Measurements from ENCODE around the gene CLCN1.
"Not testable (repeated sequence)": the region's sequence is repeated elsewhere in the genome, so short reads cannot be mapped to it uniquely, and the experiment has no call there.

CLCN1 gene

DNA sequence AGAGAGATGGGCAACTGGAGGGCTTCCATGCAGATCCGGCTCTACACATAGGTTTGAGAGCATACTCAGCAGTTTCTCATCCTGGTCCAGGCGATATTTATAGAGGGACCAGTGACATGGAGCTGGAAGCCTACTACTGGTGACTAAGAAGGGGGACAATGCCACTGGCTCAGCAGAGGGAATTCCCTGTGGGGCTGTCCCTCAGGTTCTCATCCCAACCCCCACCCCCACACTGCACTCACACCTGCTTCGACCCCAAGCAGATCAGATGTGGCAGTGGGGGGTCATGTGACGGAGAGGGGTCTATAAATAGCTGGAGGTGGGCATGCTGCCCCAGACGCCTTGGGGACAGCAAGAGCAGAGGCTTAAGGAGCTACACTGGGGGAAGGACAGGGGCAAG, at the start of gene CLCN1:
TSS of gene CLCN1 (plus strand) at position 336 of the 400 bp plus-strand sequence. CDS start 102 bp downstream, outside the sequence.
- H3K27ac ChIP-seq: no peak within 1 kb of the TSS
- no peak for DNase-seq (ENCODE audit: low read depth, low spot score)

DNA sequence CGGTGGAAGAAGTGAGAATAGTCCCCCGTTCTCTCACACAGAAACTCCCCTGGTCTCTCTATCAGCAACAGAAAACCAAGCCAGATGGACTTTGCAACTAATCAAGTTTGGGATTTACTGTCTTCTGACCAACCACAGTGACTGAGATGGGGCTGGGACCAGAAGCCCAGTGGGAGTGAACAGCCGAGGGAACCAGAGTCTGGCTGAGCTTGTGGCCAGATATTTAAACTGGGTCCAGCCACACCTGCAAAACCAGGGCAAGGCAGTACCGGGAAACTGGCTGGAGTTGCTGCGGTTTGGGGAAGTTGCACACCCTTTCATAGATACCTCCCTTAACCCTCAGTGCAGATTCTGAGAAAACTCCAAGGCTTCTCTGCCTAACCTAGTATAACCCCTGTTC, 46.7 kb upstream of the CLCN1 start:
- H3K27ac ChIP-seq: no peak overlapping the region
- no peak for DNase-seq (ENCODE audit: low read depth, low spot score)

DNA sequence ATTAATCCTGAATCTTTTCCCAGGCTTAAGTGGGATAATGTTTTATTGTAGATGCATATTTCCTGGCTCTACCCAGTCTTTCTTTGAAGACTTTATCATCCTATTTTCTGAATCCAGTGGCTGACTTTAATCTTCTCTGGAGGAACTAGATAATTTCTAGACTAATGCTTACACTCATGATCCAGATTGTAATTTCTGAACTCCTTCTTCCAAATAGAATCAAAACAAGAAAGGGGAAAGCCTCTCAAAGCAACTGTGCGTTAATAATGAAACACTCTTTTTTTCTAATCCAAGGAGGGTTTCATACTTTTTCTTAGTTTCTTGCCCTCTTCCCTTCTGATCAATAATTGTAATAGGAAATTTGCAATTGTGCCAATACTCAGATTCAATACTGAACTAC, 44.7 kb upstream of the CLCN1 start:
- no peak overlapping the region for H3K27ac ChIP-seq
- DNase-seq (ENCODE audit: low read depth, low spot score): no peak

DNA sequence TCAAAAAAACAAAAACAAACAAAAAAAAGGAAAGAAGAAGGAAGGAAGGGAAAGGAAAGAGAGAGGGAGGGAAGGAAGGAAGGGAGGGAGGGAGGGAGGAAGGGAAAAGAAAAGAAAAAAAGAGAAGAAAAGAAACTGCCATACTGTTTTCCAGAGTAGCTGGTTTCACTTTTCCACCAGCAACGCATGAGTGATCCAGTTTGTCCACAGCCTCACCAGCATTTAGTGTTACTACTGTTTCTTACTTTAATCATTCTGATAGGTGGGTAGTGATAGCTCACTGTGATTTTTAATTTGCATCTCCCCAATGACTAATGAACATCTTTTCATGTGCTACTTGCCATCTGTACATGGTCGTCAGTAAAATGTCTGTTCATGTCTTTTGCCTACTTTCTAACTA, 43.0 kb upstream of the CLCN1 start:
- H3K27ac ChIP-seq: no peak overlapping the region
- DNase-seq (ENCODE audit: low read depth, low spot score): no peak

DNA sequence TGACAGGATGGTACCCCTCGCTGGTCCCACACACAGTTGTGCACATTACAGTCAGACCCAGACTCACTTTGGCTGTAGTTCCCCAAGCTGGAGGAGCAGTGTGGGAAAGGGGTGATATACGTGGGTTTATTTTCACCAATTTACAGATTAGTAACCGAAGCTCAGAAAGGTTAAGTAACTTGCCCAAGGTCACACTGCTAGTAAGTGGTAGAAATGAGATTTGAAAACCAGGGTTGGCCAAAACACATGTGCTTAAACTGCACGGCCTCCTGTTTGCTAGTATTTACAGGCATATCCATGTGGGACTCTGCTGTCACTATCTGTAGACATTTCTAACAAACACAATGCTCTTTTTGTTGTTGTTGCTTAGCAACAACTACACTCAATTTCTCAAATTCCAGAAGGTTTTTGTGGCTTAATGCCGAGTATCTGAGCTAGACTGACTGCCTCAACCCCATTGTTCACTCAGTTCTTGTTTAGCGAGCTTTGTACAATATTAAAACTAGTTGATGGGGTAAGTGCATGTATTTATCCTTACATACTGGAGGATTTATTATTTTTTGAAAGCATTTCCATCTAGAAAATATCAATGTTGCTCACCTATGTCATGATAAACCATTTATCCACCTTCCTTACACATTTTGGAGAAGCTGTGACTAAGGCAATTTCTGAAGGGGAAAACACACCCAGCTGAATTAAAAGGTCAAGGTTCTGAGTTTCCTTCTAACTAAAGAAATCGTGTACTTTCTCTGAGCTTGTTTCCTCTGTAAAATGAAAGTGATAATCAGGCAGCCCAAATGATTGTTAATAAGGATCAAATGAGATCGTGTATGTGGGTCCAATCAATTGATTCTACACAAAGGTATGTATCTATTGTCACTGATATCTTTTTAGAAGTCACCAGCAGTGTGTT, 36.5 kb upstream of the CLCN1 start:
- H3K27ac ChIP-seq: peak overlapping the region; percentile 18
- DNase-seq (ENCODE audit: low read depth, low spot score): no peak

DNA sequence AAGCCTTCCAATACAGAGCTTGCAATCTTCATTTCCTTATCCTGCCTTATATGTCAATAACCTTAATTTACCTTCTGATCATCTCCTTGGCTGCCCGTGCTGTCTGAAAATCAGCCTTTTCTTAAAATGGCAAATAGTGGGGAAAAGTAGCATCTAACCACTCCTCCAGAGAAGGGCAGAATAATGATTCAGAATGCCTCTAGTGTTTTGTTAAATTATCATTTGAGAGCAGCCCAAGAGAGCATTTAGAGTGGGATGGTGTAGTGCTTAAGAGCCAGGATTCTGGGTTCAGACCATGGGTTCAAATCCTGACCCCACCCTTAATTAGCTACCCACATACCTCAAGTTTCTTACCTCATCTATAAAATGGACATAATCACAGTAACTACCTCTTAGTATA, 35.8 kb upstream of the CLCN1 start:
- H3K27ac ChIP-seq: no peak overlapping the region
- DNase-seq (ENCODE audit: low read depth, low spot score): no peak

DNA sequence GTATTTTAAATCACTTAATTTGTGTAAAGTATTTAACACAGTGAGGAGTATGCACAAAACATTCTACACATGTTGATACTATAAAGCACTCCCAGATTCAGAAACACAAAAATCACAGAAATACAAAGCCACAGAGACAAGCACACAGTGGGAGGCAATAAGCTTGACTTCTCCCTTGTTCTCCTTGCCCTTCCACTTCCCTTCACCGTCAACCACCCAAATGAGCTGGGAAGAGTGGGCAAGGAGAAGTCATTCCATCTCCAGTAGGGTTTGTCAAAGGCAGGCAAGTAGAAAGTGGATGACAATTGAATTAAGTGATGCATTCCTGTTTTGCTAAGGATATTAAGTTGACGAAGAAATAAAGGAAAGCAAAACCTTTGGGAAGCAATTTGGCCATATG, 35.3 kb upstream of the CLCN1 start:
- H3K27ac ChIP-seq: no peak overlapping the region
- no peak for DNase-seq (ENCODE audit: low read depth, low spot score)

DNA sequence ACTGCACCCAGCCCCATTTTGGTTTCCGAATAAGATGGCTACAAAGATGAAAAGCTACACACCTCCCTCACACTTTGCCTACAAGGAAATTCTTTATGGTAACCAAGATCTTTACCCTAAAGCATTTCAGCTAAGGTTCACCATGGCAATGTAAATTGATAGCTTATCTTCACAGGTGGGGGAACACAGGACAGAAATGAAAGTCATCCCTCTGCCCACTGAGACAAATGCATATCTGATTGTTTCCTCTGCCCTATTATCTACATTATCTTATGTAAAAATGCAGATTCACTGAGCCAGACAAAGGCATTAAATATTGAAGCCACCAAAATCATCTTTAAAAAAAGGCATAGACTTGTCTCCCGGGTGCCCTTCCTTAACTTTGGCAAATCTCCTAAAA, 34.4 kb upstream of the CLCN1 start:
- no peak for DNase-seq (ENCODE audit: low read depth, low spot score)
- H3K27ac ChIP-seq: no peak overlapping the region

DNA sequence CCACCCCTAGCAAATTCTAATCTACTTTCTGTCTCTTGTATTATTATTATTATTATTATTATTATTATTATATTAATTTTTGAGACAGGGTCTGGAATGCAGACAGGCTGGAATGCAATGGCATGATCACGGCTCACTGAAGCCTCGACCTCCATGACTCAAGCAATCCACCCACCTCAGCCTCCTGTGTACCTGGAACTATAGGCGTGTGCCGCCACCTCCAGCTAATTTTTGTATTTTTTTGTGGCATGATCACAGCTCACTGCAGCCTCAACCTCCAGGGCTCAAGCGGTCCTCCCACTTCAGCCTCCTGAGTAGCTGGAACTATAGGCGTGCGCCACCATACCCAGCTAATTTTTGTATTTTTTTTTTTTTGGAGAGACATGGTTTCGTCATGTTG, 33.8 kb upstream of the CLCN1 start:
- DNase-seq (ENCODE audit: low read depth, low spot score): no peak
- H3K27ac ChIP-seq: no peak overlapping the region

DNA sequence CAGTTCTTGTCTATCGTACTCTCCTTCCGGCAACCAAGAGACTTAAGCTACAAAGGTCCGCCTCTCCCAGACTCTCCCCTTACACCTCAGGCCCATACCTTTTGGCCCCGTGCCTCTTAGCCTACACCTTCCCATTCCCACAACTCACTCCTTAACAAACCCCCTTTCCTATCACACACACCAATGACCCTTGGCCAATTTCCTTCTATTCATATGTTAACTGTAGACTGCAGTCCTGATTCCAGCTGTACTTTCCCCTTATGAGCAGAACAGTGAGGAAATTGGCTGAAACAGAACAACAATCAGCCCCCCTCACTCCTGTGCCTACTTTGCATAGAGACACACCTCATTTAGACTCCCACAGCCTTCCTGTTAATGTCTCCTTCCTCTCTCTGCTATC, 32.5 kb upstream of the CLCN1 start:
- DNase-seq (ENCODE audit: low read depth, low spot score): no peak
- H3K27ac ChIP-seq: no peak overlapping the region

DNA sequence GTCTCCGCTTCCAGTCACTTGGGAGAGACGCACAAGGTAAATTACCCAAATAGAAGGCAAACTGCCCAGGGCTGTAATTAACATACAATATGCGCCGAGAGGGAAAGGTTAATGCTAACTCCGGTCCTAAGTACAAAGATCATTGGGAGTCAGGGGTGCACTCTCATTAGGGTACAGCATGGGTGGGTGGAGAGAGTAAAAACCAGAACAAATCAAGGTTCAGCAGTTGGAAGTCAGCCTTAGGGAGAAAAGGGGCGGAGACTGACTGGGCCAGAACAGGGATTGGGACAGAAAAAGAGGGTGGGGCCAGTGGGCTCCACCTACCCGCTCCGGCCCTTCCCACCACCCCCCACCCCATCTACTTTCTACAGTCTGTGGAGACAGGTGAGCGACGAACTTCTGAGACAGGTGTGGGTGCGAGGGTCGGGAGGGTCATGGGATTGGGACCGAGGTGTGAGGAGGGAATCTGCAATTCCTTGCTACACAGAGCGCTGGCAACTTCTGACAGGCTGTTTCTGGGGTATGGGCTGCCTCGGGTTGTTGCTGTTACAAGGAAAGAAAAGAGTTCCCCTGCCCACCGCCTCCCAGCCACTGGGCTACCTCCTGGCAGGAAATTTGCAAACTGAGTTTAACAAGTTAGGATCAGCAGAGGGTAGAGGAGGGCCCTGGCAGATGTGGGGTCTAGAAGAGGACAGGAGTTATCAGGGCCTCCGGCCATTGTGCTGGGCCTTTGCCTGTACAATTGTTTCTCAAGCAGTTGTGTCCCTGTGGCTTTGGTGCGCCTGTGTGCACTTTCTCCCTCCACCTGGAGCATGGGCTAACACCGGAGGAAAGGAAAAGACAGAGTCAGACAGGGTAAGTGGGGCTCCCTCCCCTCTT, 31.1 kb upstream of the CLCN1 start, which contains the start of gene TMEM139:
TSS of gene TMEM139 (plus strand) at position 368 of the 879 bp plus-strand sequence. CDS start 1,000 bp downstream, outside the sequence.
- DNase-seq (ENCODE audit: low read depth, low spot score): no peak
- H3K27ac ChIP-seq: peak within 1 kb of the TSS; percentile 84

DNA sequence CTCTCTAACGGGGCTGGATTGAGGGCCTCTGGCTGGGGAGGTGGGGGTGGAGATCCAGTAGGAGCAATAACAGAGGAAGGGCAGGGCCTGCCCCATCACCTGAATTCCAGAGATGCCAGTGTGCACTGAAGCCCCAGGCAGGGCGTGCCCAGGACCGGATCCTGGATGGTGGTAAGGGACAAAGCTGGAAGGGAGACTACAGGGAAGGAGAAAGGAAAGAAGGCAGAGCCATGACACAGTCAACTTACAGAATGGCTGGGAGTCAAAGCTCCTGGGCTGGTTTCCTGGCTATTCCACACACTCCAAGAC, 30.5 kb upstream of the CLCN1 start:
- peak overlapping the region; percentile 84 for H3K27ac ChIP-seq
- no peak for DNase-seq (ENCODE audit: low read depth, low spot score)

DNA sequence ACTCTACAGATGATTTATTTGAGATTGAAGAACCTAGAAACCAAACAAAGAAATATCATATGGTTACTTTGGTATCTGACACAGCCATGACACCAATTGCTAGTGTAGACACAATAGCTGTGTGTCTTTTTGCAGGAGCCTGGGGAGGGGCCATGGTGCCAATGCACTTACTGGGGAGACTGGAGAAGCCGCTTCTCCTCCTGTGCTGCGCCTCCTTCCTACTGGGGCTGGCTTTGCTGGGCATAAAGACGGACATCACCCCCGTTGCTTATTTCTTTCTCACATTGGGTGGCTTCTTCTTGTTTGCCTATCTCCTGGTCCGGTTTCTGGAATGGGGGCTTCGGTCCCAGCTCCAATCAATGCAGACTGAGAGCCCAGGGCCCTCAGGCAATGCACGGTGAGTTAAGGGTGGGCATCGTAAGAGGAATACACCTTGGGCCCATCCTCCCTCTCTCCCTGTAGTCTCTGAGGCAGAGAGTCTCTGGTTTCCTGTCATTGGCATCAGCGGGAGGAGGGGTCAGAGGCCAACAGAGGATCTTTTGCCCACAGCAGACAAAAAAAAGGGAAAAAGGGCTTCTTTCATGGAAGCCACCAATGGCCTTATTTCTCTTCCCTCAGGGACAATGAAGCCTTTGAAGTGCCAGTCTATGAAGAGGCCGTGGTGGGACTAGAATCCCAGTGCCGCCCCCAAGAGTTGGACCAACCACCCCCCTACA, 29.9 kb upstream of the CLCN1 start:
- peak overlapping the region; percentile 84 for H3K27ac ChIP-seq
- DNase-seq (ENCODE audit: low read depth, low spot score): no peak

DNA sequence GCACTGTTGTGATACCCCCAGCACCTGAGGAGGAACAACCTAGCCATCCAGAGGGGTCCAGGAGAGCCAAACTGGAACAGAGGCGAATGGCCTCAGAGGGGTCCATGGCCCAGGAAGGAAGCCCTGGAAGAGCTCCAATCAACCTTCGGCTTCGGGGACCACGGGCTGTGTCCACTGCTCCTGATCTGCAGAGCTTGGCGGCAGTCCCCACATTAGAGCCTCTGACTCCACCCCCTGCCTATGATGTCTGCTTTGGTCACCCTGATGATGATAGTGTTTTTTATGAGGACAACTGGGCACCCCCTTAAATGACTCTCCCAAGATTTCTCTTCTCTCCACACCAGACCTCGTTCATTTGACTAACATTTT, 29.4 kb upstream of the CLCN1 start:
- no peak for DNase-seq (ENCODE audit: low read depth, low spot score)
- peak overlapping the region; percentile 84 for H3K27ac ChIP-seq

DNA sequence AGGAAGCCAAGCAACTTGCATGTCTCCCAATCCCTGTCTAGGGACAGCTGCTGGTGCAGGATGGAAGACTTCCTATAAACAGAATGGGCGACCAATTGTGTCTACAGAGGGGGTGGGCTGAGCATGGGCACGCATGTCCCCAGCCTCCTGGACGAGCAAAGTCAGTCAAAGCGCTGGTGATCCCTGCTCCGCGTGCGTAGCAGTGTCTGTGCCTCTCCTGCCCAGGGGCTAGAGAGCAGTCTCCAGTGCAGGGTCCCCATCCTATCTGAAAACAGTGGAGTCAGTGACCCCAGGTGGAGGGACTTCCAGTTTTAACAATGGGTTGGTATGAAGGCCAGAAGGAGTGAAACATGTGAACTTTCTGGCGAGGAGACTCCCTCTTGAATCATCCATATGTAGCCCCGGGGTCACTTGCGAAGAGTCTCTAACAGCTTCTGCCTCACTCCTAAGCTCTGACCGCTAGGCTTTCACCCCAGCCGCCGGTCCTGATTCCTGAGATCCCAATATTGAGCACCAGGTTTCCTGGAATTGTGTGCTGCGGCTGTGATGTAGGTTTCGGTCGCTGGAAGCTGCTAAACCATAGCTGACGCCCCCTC, 28.5 kb upstream of the CLCN1 start:
- DNase-seq (ENCODE audit: low read depth, low spot score): no peak
- H3K27ac ChIP-seq: no peak overlapping the region

DNA sequence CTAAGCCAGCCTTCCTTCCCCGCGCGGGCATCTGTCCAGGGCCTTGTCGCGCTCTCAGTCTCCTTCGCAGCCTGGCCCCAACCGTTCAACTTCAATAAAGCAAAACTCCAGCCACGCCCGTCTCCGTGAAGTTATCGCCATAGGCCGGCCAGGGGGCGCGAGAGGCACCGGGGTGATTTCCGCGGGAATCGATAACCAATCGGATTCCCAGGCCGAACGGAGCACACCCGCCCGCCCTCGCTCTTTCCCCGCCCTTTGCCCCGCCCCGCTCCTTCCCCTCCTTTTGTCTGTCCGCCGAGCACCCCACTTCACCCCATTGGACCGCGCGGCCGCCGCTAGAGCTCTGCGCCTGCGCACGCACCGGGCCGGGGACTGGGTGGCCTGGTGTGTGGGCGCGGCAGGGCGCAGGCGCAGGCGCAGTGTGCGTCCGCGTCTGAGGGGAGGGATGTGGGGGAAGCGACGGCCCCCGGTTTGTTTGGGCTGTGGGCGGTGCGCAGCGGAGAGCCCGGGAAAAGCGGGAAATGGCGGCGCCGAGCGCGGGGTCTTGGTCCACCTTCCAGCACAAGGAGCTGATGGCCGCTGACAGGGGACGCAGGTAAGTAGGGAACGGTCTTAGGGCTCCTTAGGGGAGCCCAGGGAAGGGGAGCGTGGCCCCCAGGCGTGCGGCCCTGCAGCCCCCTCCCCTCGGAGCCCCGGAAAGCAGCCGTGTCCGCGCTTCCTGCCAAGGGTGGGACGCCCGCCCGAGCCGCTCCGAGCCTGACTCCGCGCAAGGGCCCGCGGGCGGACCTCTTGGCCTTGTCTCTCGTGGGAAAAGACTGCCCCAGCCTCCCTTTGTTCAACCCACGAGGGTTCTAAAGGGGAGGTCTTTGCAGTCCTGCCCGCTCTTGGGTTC, 27.7 kb upstream of the CLCN1 start, which contains the start of gene CASP2:
TSS of gene CASP2 (plus strand) at position 417 of the 892 bp plus-strand sequence. CDS start at position 522, 105 bp downstream.
- peak within 1 kb of the TSS; percentile 69 for H3K27ac ChIP-seq
- peak; percentile 70 for DNase-seq (ENCODE audit: low read depth, low spot score)

DNA sequence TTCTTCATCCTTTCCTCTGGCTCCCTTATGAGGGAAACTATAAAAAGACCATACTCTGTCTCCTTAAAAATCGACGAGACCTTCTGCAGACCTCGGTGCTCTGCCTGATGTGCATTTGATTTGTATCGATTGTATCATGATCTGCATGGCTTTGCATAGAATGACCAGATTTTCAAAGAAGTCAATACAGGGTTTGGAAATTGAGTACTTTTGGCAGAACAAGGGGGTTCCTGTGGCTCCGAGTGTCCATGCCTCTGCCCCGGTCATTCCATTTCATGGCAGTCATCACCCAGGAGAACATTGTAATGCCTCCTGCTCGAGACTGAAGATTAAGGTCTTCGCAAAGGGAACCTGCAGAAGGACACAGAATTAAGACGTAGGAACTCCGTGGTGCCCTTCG, 27.1 kb upstream of the CLCN1 start:
- H3K27ac ChIP-seq: peak overlapping the region; percentile 69
- DNase-seq (ENCODE audit: low read depth, low spot score): no peak

DNA sequence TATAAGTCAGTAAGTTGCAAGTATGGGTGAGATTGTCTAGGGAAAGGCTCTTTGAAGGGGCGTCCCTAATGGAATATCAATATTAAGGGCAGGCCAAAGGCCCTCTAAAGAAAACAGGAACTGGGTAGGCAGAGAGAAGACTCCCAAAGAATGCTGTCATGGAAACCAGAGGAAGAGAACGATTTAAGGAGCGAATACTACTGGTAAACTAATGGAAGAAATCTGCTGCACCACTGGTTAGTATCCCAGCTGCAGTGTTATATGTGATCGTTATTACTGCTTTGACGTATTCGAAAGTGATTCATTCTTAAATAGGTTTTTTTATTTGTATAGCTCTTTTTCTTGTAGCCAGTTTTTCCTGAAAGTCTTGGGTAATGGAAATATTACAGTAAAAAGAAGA, 26.5 kb upstream of the CLCN1 start:
- peak overlapping the region; percentile 69 for H3K27ac ChIP-seq
- no peak for DNase-seq (ENCODE audit: low read depth, low spot score)

DNA sequence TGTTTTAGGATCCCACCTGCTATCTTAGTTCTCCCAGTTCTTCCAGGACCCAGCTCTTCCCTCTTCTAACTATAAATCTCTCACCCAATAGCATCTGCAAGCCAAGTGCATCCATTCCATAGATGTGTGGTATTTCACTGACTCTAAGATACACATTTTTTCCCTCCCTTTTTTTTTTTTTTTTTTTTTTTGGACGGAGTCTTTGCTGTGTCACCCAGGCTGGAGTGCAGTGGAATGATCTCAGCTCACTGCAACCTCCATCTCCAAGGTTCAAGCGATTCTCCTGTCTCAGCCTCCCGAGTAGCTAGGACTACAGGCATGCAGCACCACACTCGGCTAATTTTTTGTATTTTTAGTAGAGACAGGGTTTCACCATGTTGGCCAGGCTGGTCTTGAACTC, 26.0 kb upstream of the CLCN1 start:
- H3K27ac ChIP-seq; DNase-seq (ENCODE audit: low read depth, low spot score): not testable (repeated sequence)
